ENCODE results near the gene ARFIP1.

ARFIP1 gene

GRCh38 chr4:152960082-152960481 is 180.3 kb downstream of the ARFIP1 start:
- no peak for DNase-seq (ENCODE audit: low read depth, low spot score)

GRCh38 chr4:152961014-152961772 is 181.4 kb downstream of the ARFIP1 start:
- no peak for DNase-seq (ENCODE audit: low read depth, low spot score)

- no peak for DNase-seq (ENCODE audit: low read depth, low spot score)
Observed at GRCh38 chr4:152961773-152962115, 182.0 kb downstream of the ARFIP1 start.

All from brain pericyte (primary cell).